Measurements from ENCODE around the gene PCNX2.

GRCh38 chr1:233252441-233252840 lies 43.1 kb downstream of the PCNX2 start:
- TF ChIP-seq CTCF (IDR thresholded peaks at IDR 0.05) (no peak), ZFX (IDR thresholded peaks at IDR 0.05; ENCODE audit: borderline replicate concordance) (no peak)

Measured in 22Rv1 (cell line).